PFSK-1 (cell line): Measurements from ENCODE around the gene ROBO2.

Experiments
- FOXP2 ChIP-seq: optimal IDR thresholded peaks from 2 replicates; pipeline ENCODE3; 2011; ENCODE audit warnings: borderline replicate concordance, control low read depth, inconsistent platforms; ENCODE audit not compliant: insufficient read depth; ENCODE audit errors: extremely low read length, extremely low read depth
- POLR2AphosphoS5 ChIP-seq: IDR thresholded peaks from 2 replicates; pipeline ENCODE4 v1.6.1; 2012; ENCODE audit warnings: low read depth, mild to moderate bottlenecking, control low read depth, low read length, moderate library complexity
- REST ChIP-seq, 2 experiments: IDR thresholded peaks; 2 replicates each; pipeline versions ENCODE4 v1.6.1 to v1.8.0; 2011 to 2012; ENCODE audit warnings: low read depth in 2 of 2, low read length in 2 of 2, control low read depth in 1 of 2, inconsistent platforms in 1 of 2, mild to moderate bottlenecking in 1 of 2, moderate library complexity in 1 of 2; ENCODE audit not compliant: insufficient read depth in 1 of 2
- SIN3A ChIP-seq: IDR thresholded peaks from 2 replicates; pipeline ENCODE4 v1.6.1; 2012; ENCODE audit warnings: mild to moderate bottlenecking, low read length, moderate library complexity, borderline replicate concordance; ENCODE audit not compliant: insufficient read depth
- TAF1 ChIP-seq: IDR thresholded peaks from 2 replicates; pipeline ENCODE4 v1.6.1; 2012; ENCODE audit warnings: low read length, control low read depth, borderline replicate concordance; ENCODE audit not compliant: insufficient read depth

The ROBO2 gene

GRCh38 chr3:77536038-77536775 lies 496.3 kb downstream of the ROBO2 start:
- TF ChIP-seq TAF1 (no peak), REST (IDR thresholded peaks at IDR 0.05; ENCODE audit: insufficient read depth in 1 of 2, low read depth in 2 of 2, low read length in 2 of 2) (no peak), SIN3A (no peak), POLR2AphosphoS5 (no peak), FOXP2 (no peak)

- TF ChIP-seq SIN3A (no peak), FOXP2 (no peak), POLR2AphosphoS5 (no peak), TAF1 (no peak), REST (IDR thresholded peaks at IDR 0.05; ENCODE audit: insufficient read depth in 1 of 2, low read depth in 2 of 2, low read length in 2 of 2) (no peak)
These were observed 499.1 kb downstream of the ROBO2 start for GRCh38 chr3:77539014-77539413.

- no peak for TF ChIP-seq REST (IDR thresholded peaks at IDR 0.05; ENCODE audit: insufficient read depth in 1 of 2, low read depth in 2 of 2, low read length in 2 of 2)
- no peak for TF ChIP-seq TAF1
- TF ChIP-seq SIN3A: no peak
- TF ChIP-seq POLR2AphosphoS5: no peak
- no peak for TF ChIP-seq FOXP2
These were observed 499.8 kb downstream of the ROBO2 start for GRCh38 chr3:77539677-77540076.

- TF ChIP-seq REST (IDR thresholded peaks at IDR 0.05; ENCODE audit: insufficient read depth in 1 of 2, low read depth in 2 of 2, low read length in 2 of 2): no peak
- no peak for TF ChIP-seq TAF1
- TF ChIP-seq FOXP2: no peak
- no peak for TF ChIP-seq POLR2AphosphoS5
- no peak for TF ChIP-seq SIN3A
These were observed 501.5 kb downstream of the ROBO2 start for GRCh38 chr3:77541203-77541922.
